HG03520 (cell line): ENCODE data around the gene CARS2.

Source experiments
- ATAC-seq: cut with Tn5 transposase; IDR thresholded peaks from one replicate; pipeline ENCODE4 v1.9.1; 2021; ENCODE audit warnings: mild to moderate bottlenecking, moderate library complexity; ENCODE audit not compliant: unreplicated experiment

CARS2 gene

DNA sequence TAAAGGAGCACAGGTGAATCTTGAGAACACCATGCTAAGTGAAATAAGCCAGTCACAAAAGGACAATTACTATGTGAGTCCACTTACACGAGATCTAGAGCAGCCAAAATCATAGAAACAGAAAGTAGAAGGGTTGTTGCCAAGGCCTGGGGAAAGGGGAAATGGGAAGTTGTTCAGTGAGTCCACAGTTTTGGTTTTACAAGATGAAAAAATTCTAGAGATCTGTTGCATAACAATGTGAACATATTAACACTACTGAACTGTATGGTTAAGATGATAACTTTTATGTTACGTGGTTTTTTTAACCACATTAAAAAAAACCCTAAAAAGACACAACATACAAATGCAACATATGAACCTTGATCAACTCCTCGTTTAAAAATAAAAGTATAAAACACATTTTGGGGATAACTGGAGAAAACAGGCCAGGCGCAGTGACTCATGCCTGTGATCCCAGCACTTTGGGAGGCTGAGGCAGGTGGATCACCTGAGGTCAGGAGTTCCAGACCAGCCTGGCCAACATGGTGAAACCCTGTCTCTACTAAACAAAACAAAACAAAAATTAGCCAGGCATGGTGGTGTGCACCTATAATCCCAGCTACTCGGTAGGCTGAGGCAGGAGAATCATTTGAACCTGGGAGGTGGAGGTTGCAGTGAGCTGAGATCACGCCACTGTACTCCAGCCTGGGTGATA, 47.6 kb downstream of the CARS2 start:
- ATAC-seq, result peak; percentile 85

- ATAC-seq, result no peak
Measured at GRCh38 chr13:110657196-110657595, 48.7 kb downstream of the CARS2 start.

GRCh38 chr13:110653851-110654250, 52.1 kb downstream of the CARS2 start:
- no peak for ATAC-seq

GRCh38 chr13:110653271-110653670, 52.6 kb downstream of the CARS2 start:
- ATAC-seq, result no peak

DNA sequence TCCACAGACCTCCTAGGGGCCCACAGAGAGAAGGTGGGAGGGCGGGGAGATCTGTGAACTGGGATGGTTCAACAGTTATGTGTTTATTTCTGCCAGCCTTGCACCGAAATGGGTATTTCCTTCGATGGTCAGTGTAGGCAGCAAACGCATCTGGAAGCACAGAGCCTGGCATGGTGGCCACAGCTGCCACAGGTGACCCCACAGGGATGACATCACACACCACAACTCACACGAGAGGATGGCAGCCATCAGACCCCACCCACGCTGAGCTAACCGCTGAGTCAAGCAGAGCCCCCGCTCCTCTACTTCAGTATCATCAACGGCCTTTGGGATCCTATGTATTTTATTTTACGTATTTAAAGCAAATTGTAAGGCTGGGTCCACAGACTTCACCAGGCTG, 53.2 kb downstream of the CARS2 start:
- no peak for ATAC-seq

GRCh38 chr13:110652231-110652730, 53.6 kb downstream of the CARS2 start:
- no peak for ATAC-seq

DNA sequence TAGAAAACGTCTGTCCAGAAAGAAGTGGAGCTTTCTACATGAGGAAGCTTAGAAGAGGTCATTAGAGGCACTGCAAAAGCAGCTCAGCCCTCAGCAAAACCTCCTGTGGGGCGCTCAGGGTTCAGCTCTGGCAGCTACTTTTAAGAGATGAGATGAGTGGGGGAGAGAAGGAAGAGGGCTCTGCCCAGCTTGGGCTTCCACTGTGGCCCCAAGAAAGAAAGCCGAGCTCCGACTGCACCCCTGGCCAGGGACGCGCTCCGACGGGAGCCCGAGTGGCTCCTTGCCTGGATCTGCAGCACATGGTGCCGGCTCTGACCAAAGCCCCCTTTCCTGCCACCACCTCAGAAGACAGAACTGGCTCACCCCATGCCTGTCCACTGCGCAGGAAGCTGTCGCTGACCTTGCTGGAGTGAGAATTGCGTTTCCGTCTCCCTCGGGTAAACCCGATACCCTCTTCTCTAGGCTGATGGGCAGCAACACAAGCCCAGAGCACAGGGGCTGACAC, 54.1 kb downstream of the CARS2 start:
- ATAC-seq, result no peak

DNA sequence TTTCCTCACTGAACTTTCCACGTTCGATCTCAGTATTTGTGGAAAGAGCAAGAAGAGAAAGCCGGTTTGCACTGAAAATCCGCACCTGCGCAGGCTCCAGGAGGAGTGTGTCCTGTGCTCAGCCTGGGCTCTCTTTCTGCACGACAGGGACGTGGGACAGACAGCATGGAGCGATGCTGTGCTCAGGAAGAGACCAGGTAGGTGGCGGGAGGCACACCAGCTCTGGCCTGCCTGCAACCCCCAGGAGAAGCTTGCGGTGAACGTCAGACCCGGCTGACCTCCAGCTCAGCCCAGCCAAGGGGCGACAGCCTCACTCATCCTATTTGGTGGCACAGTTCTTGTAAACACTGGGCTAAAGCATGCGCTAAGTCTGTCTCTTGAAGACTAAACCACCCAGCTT, 54.6 kb downstream of the CARS2 start:
- no peak for ATAC-seq

DNA sequence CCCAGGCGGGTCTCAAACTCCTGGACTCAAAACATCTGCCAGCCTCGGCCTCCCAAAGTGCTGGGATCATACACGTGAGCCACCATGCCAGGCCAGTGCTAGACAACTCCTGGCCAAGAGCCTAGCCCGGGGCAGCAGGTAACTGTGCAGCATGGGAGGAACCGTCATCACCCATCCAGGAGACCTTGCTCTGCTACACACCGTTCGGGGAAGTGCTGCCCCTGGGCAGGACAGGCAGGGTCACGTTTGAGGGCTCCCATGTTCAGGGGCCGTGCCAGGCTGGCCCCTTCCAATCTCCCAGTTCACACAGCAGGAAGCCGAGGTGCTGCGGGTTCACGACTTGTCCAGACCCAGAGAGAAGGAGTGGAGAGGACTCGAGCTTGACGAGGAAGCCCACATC, 55.5 kb downstream of the CARS2 start:
- no peak for ATAC-seq

GRCh38 chr13:110649551-110649950, 56.4 kb downstream of the CARS2 start:
- no peak for ATAC-seq

- no peak for ATAC-seq
Measured at GRCh38 chr13:110648848-110649421, 57.0 kb downstream of the CARS2 start.

- ATAC-seq, result no peak
Measured at GRCh38 chr13:110648146-110648819, 57.6 kb downstream of the CARS2 start.

- no peak for ATAC-seq
Measured at GRCh38 chr13:110647365-110647737, 58.6 kb downstream of the CARS2 start.

GRCh38 chr13:110646442-110647364, 59.2 kb downstream of the CARS2 start:
- ATAC-seq, result no peak

DNA sequence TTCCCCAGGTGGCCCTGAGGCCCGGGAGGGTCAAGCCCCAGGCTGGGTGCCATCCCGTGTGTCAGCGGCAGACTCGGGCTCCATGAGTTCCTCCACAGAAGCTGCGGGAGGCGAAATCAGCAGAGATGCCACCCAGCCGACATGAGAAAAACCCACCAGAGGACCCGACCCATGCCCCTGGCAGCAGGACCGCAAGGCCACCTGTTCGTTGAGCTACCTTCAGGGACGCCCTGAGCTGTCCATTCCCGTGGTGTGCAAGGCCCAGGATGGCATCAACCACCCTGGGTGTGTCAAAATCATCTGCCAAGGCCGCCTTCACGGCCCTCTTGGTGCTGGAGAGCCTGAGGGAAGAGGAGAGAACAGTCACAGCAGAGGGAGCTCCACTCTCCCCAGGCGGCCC, 60.2 kb downstream of the CARS2 start:
- ATAC-seq, result no peak

GRCh38 chr13:110644892-110645521, 60.9 kb downstream of the CARS2 start:
- peak; percentile 64 for ATAC-seq

DNA sequence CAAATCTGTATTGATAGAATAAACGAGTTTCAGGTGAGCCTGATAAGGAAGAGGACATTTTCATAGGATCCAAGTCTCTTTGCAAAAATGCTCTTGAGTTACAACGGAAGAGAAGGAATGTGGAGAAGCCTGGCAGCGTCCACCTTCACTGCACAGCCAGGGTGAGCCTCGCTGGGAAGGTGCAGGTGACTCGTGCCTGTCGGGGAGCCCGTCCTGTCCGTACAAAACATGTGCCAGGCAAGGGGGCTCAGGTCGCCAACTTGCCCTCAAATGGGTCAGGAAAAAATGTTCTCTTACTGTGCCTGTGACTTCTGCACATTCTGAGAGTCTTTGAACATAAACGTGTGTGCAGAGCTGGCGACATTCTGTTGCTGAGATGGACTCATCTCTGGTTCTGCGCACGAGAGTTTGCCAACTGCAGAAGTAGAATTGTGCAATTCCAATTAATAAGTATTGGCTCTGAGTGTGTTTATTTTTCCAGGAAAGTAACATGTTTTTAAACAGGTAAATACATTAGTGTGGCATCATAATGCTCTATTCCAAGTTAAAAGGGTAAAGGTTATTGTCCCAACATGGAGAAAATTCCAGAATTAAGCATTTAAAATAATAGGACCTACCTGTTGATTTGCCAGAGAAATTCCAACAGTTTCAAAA, 62.0 kb downstream of the CARS2 start:
- no peak for ATAC-seq

GRCh38 chr13:110643324-110643723, 62.6 kb downstream of the CARS2 start:
- no peak for ATAC-seq

DNA sequence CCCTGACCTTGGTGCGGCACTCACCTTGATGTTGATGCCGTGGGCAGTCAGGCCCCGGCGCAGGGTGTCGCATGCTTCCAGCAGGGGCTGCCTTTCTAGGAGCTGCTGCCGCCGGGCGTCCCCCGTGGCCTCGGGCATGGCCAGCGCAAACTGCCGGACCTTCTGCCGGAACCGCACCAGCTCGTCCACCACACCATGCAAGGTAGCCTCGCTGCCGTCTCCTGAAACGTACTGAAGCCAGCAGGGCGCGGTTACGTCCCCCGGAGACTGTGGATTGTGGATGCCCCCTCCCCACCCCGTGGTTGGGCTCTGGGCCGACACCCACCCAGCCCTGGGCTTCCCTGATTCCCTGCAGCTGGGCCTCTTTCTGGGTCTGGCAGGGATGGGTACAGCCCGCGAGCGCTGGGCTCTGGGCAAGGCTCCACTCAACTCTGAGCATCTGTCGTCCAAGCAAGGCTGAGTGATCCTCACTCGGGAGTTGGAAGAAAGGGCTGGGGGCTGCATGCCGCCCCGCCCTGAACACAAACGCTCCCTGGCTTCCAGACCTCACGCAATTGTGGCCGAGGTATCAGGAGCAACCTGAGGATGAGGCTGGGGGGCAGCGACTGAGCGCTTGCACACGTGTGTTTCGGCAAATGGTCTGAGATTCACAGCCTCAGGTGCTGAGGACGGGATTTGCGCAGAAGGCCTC, 63.5 kb downstream of the CARS2 start:
- ATAC-seq, result no peak
